ENCODE measurements around the gene PCOLCE2. TPM values are rescaled to one million over a fixed set of nuclear protein-coding genes. Genes with fewer than 3 reads are reported as not detected.

Gene PCOLCE2
- total and polyA plus RNA-seq, 2 donors (not counting 3 experiments of a cell fraction or from before 2014, with no cell fraction given): not detected

- ChIA-PET CTCF (interaction anchor here (1.0 to 2.0 kb wide), 4 partner anchors 8 to 342 kb away, joined by 3 to 6 read pairs (median 4); no protein-coding TSS in a partner anchor), POLR2A (no interaction called here)
- intact Hi-C loops (cut with micrococcal nuclease) (loop anchor here (1.0 to 5.0 kb wide), 3 partner anchors 58 to 342 kb away; no protein-coding TSS in a partner anchor), dilution Hi-C loops (cut with MboI; ENCODE audit: extremely low pct_ligation_motif_present, low sequenced_read_pairs) (no loop called here)
- FAIRE-seq (no peak), DNase-seq (ENCODE audit: low read depth, low spot score) (peak; percentile 21)
- H4K20me1 ChIP-seq (replicated peaks; ENCODE audit: control insufficient read depth, extremely low read depth, insufficient read depth, low read length): no peaks in the 10 kb centered on the region
- no peaks in the 10 kb centered on the region for H3K9me1 ChIP-seq (replicated peaks; ENCODE audit: control insufficient read depth, extremely low read depth, insufficient read depth, low read length)
- H3K27ac ChIP-seq (ENCODE audit: insufficient read depth, low read depth, low read length): no peak overlapping the region
- no TSS peak for BruUV-seq (replicated peaks)
- TF ChIP-seq JUN (IDR thresholded peaks at IDR 0.05; ENCODE audit: borderline replicate concordance, insufficient read depth, insufficient read length, low read depth) (no peak), POLR2AphosphoS5 (IDR thresholded peaks at IDR 0.05; ENCODE audit: insufficient read depth, low read depth, low read length) (no peak), GATA2 (IDR thresholded peaks at IDR 0.05; ENCODE audit: insufficient read depth, insufficient read length, low read depth, low read length) (no peak), CTCF (IDR thresholded peaks at IDR 0.05; ENCODE audit: extremely low read depth in 1 of 2, insufficient read depth in 1 of 2, low read depth in 1 of 2, low read length in 2 of 2) (peak; percentile 37 to 47), FOS (IDR thresholded peaks at IDR 0.05; ENCODE audit: borderline replicate concordance, insufficient read depth, low read length) (no peak)
- H3K79me2 ChIP-seq (ENCODE audit: control insufficient read depth, insufficient read depth, low read length): no peaks in the 10 kb centered on the region
- H3K4me3 ChIP-seq (replicated peaks in 1 of 3; ENCODE audit: insufficient read depth in 1 of 3, low read depth in 1 of 3, low read length in 3 of 3): no peak overlapping the region
- no peaks in the 10 kb centered on the region for H3K4me1 ChIP-seq (ENCODE audit: control insufficient read depth, extremely low read depth, insufficient read depth, low read length)
- H2AFZ ChIP-seq (ENCODE audit: low read depth, low read length): no peak overlapping the region
- H3K9me3 ChIP-seq (replicated peaks; ENCODE audit: control insufficient read depth, insufficient read depth, low read length): no peaks in the 10 kb centered on the region
- no peaks in the 10 kb centered on the region for H3K36me3 ChIP-seq (ENCODE audit: control insufficient read depth in 2 of 2, extremely low read depth in 1 of 2, insufficient read depth in 2 of 2, low read length in 2 of 2)
- peaks cover 7 to 16% of the 10 kb centered on the region in 2 experiments for H3K27me3 ChIP-seq (ENCODE audit: control insufficient read depth in 2 of 2, insufficient read depth in 2 of 2, low read length in 2 of 2)
- no peak overlapping the region for H3K4me2 ChIP-seq (ENCODE audit: insufficient read depth, low read length)
- H3K9ac ChIP-seq (replicated peaks; ENCODE audit: extremely low read depth, insufficient read depth, low read length): no peak overlapping the region
Observed at GRCh38 chr3:142929109-142929508, 40.2 kb upstream of the PCOLCE2 start.

All from endothelial cell of umbilical vein (primary cell).